Thyroid gland (tissue), 4 donors: ENCODE data around the gene H1-8.

Experiments
- POLR2A ChIP-seq, 2 donors: fragments of 450-650 bp; IDR thresholded peaks; one replicate each; pipeline ENCODE4 v1.6.1; 2017; ENCODE audit warnings: antibody characterized with exemption in 2 of 2, mild to moderate bottlenecking in 2 of 2, moderate library complexity in 1 of 2
- TF ChIP-seq, protein P1 (sequence below), 6 experiments: fragments of 200-600 bp in 3 of 6; fragments of 450-650 bp in 3 of 6; sonication (generic) in 3 of 6; IDR thresholded peaks; one replicate each; pipeline ENCODE4 v1.5.1; 2016 to 2019; ENCODE audit warnings: antibody characterized with exemption in 6 of 6, mild to moderate bottlenecking in 2 of 6, inconsistent platforms in 1 of 6, moderate library complexity in 1 of 6

DNA sequence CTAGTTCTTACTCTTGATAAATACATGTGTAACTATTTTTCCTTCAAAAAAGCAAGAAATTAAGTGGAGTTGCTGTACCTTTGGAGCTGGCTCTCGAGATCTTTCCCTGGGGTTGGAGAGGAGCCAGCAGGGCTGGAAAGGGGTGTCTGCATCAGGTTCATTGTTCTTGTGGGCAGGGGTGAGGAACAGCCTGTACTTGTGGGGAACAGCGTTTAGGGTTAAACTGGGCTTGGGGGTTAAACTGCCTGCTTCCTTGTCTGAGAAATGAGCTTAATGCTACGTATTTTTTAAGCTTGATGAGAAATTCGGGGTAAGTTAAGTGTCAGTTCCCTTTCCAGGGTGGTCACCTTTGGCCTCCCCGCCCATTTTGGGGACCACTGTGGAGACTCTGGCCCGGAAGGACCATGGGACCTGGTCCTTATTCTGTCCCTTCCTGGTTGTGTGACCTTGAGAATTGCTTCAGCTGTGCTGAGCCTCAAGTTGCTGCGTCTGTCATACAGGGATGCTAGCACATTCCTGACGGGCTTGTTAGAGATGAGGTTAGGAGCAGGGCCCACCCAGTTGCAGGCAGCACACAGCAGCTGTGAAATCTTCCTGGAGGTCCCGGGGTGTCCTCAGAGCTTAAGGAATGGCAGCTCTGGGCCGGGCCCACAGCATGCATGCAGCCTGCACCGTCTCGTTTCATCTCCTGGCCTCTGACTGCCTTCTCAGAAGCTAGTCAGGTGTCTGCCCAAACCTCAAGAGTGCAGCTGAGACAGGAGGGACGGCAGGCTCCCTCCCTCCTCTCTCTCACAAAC lies 11.6 kb downstream of the H1-8 start:
- TF ChIP-seq, protein P1, sequence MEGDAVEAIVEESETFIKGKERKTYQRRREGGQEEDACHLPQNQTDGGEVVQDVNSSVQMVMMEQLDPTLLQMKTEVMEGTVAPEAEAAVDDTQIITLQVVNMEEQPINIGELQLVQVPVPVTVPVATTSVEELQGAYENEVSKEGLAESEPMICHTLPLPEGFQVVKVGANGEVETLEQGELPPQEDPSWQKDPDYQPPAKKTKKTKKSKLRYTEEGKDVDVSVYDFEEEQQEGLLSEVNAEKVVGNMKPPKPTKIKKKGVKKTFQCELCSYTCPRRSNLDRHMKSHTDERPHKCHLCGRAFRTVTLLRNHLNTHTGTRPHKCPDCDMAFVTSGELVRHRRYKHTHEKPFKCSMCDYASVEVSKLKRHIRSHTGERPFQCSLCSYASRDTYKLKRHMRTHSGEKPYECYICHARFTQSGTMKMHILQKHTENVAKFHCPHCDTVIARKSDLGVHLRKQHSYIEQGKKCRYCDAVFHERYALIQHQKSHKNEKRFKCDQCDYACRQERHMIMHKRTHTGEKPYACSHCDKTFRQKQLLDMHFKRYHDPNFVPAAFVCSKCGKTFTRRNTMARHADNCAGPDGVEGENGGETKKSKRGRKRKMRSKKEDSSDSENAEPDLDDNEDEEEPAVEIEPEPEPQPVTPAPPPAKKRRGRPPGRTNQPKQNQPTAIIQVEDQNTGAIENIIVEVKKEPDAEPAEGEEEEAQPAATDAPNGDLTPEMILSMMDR (IDR thresholded peaks at IDR 0.05) = no peak
- no peak for TF ChIP-seq POLR2A (IDR thresholded peaks at IDR 0.05)
